ENCODE data around the gene NRXN3. TPM values are rescaled to one million over a fixed set of nuclear protein-coding genes. Genes with fewer than 3 reads are reported as not detected.

Gene NRXN3
- total RNA-seq, 1 experiment from 2014 or later: not detected

DNA sequence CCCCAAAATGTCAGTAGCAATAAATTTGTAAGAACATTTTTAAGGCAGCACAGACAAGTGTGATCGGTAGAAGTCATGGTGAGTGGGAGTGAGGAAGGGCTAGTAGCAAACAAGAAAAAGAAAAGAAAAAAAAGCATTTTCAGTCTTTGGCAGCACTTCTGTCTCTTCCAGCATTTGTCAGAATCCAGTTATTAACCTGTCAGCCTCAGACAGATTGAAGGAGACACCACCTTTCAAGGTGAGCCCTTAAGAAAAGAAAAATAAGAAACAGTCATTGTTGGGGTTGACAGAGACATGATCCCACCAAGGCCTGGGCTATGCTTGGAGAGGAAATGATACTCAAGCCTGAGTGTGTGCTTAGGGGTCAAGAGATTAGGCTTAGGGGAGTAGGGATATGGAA, 947.4 kb downstream of the NRXN3 start:
- TF ChIP-seq ZNF274 (IDR thresholded peaks at IDR 0.05; ENCODE audit: low read depth, low read length): no peak
- TF ChIP-seq, protein P1, sequence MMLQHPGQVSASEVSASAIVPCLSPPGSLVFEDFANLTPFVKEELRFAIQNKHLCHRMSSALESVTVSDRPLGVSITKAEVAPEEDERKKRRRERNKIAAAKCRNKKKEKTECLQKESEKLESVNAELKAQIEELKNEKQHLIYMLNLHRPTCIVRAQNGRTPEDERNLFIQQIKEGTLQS (IDR thresholded peaks at IDR 0.05): no peak
- TF ChIP-seq EGR1 (IDR thresholded peaks at IDR 0.05; ENCODE audit: low read depth): no peak
- TF ChIP-seq CBX3 (IDR thresholded peaks at IDR 0.05; ENCODE audit: low read depth): no peak
- no peak for TF ChIP-seq EZH2phosphoT487 (IDR thresholded peaks at IDR 0.05; ENCODE audit: borderline replicate concordance)
- no peak for TF ChIP-seq SRF (IDR thresholded peaks at IDR 0.05; ENCODE audit: low read depth)
- no peak for TF ChIP-seq YY1 (IDR thresholded peaks at IDR 0.05; ENCODE audit: extremely low read depth, insufficient replicate concordance, low read depth, low read length)
- TF ChIP-seq POLR2A (IDR thresholded peaks at IDR 0.05; ENCODE audit: borderline replicate concordance, extremely low read depth, insufficient read depth, insufficient read length): no peak
- TF ChIP-seq POLR2AphosphoS5 (IDR thresholded peaks at IDR 0.05; ENCODE audit: low read depth, low read length): no peak
- TF ChIP-seq SP1 (IDR thresholded peaks at IDR 0.05; ENCODE audit: low read depth): no peak
- Histone ChIP-seq H3K9ac (ENCODE audit: low read length) (no peak overlapping the region), H3K27ac (ENCODE audit: low read depth, low read length) (no peak overlapping the region), H4K20me1 (ENCODE audit: insufficient read depth) (no peaks in the 10 kb centered on the region), H3K27me3 (ENCODE audit: insufficient read depth, low read length) (no peaks in the 10 kb centered on the region), H3K9me3 (ENCODE audit: control insufficient read depth in 1 of 2, insufficient read depth in 1 of 2, low read depth in 1 of 2, low read length in 2 of 2) (peaks cover 3 to 24% of the 10 kb centered on the region in 2 experiments; a peak in 2 of 4 replicates), H3K4me2 (ENCODE audit: low read length) (no peak overlapping the region), H3K36me3 (ENCODE audit: control insufficient read depth in 1 of 2, insufficient read depth in 2 of 2, low read length in 2 of 2) (no peaks in the 10 kb centered on the region), H3K4me3 (replicated peaks in 1 of 2; ENCODE audit: low read depth in 1 of 2, low read length in 2 of 2) (no peak overlapping the region), H2AFZ (ENCODE audit: low read depth, low read length, poor library complexity, severe bottlenecking) (no peak overlapping the region), H3K9me2 (ENCODE audit: insufficient read depth) (no peaks in the 10 kb centered on the region), H3K4me1 (ENCODE audit: control insufficient read depth in 1 of 2, insufficient read depth in 2 of 2, low read length in 2 of 2) (no peaks in the 10 kb centered on the region), H3K79me2 (ENCODE audit: insufficient read depth, low read length) (no peaks in the 10 kb centered on the region)
- DNase-seq (ENCODE audit: low read depth, low spot score) (no peak), ATAC-seq (no peak)
- ChIA-PET POLR2A (no interaction called here), RAD21 (ENCODE audit: low non-redundant PET in 1 of 2, low total read pairs in 2 of 2, uncharacterized antibody in 2 of 2, unreplicated experiment in 2 of 2) (no interaction called here), CTCF (no interaction called here)
- intact Hi-C loops (cut with micrococcal nuclease): no loop called here
- no TSS peak for BruUV-seq (replicated peaks)

DNA sequence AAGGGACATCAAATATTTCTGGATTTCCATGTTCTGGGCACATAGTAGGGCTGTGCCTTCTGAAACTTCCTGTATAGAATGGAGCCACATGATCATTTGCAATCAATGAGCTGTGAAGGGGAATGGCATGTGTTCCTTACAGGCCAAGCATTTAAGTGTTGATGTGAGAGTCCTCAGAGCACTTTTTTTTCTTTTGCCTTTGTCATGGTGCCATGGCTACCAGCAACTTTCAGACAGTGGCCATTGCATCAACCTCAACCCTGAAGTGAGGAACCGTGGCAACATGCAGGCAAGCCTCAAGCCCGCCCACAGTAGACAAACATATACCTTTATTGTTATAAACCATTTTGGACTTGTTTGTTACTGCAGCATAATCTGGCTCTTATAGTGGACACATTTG, 948.1 kb downstream of the NRXN3 start:
- intact Hi-C loops (cut with micrococcal nuclease): no loop called here
- Histone ChIP-seq H3K9me2 (ENCODE audit: insufficient read depth) (no peaks in the 10 kb centered on the region), H4K20me1 (ENCODE audit: insufficient read depth) (no peaks in the 10 kb centered on the region), H3K27ac (ENCODE audit: low read depth, low read length) (no peak overlapping the region), H3K4me3 (replicated peaks in 1 of 2; ENCODE audit: low read depth in 1 of 2, low read length in 2 of 2) (no peak overlapping the region), H3K79me2 (ENCODE audit: insufficient read depth, low read length) (no peaks in the 10 kb centered on the region), H3K4me1 (ENCODE audit: control insufficient read depth in 1 of 2, insufficient read depth in 2 of 2, low read length in 2 of 2) (no peaks in the 10 kb centered on the region), H3K27me3 (ENCODE audit: insufficient read depth, low read length) (no peaks in the 10 kb centered on the region), H3K9ac (ENCODE audit: low read length) (no peak overlapping the region), H3K9me3 (ENCODE audit: control insufficient read depth in 1 of 2, insufficient read depth in 1 of 2, low read depth in 1 of 2, low read length in 2 of 2) (peaks cover 3 to 19% of the 10 kb centered on the region in 2 experiments; a peak in 2 of 4 replicates), H2AFZ (ENCODE audit: low read depth, low read length, poor library complexity, severe bottlenecking) (no peak overlapping the region), H3K36me3 (ENCODE audit: control insufficient read depth in 1 of 2, insufficient read depth in 2 of 2, low read length in 2 of 2) (no peaks in the 10 kb centered on the region), H3K4me2 (ENCODE audit: low read length) (no peak overlapping the region)
- POLR2A ChIA-PET: no interaction called here
- TF ChIP-seq POLR2A (IDR thresholded peaks at IDR 0.05; ENCODE audit: borderline replicate concordance, extremely low read depth, insufficient read depth, insufficient read length) (no peak), JUND (IDR thresholded peaks at IDR 0.05) (no peak), EZH2phosphoT487 (IDR thresholded peaks at IDR 0.05; ENCODE audit: borderline replicate concordance) (no peak), POLR2AphosphoS5 (IDR thresholded peaks at IDR 0.05; ENCODE audit: low read depth, low read length) (no peak), SIN3A (IDR thresholded peaks at IDR 0.05; ENCODE audit: low read depth) (no peak), TCF7L2 (IDR thresholded peaks at IDR 0.05; ENCODE audit: borderline replicate concordance, extremely low read depth, insufficient read depth, insufficient read length) (no peak), CEBPB (IDR thresholded peaks at IDR 0.05; ENCODE audit: low read depth) (no peak)
- TF ChIP-seq, protein P1 (IDR thresholded peaks at IDR 0.05): no peak
- BruUV-seq (replicated peaks): no TSS peak
- ATAC-seq (no peak), DNase-seq (ENCODE audit: low read depth, low spot score) (no peak)
- CTCF ChIA-PET: no interaction called here
- RAD21 ChIA-PET (ENCODE audit: low non-redundant PET in 1 of 2, low total read pairs in 2 of 2, uncharacterized antibody in 2 of 2, unreplicated experiment in 2 of 2): no interaction called here

Measured in HCT116 (cell line).